ENCODE data around the gene PDE4D. TPM values are rescaled to one million over a fixed set of nuclear protein-coding genes. Genes with fewer than 3 reads are reported as not detected.

The PDE4D gene
- total RNA-seq, 1 donor from 2014 or later = 2.3 TPM

- Histone ChIP-seq H3K4me3 (no peak overlapping the region), H3K79me2 (ENCODE audit: low read depth) (no peaks in the 10 kb centered on the region), H3K36me3 (no peaks in the 10 kb centered on the region), H3K27me3 (no peaks in the 10 kb centered on the region), H3K4me1 (no peaks in the 10 kb centered on the region), H3K27ac (no peak overlapping the region), H4K20me1 (ENCODE audit: low read depth) (no peaks in the 10 kb centered on the region), H3F3A (ENCODE audit: low read depth) (no peaks in the 10 kb centered on the region), H3K4me2 (no peak overlapping the region), H2AFZ (replicated peaks) (no peak overlapping the region), H3K9ac (no peak overlapping the region), H3K9me3 (ENCODE audit: low read depth) (no peaks in the 10 kb centered on the region)
- no peak for TF ChIP-seq EZH2phosphoT487 (IDR thresholded peaks at IDR 0.05)
- TF ChIP-seq CTCF (IDR thresholded peaks at IDR 0.05) = no peak
- no peak for TF ChIP-seq EZH2 (IDR thresholded peaks at IDR 0.05)
- no peaks in the 10 kb centered on the region for H3K9me3 Mint-ChIP-seq
- no peaks in the 10 kb centered on the region for H3K4me1 Mint-ChIP-seq
- no peak overlapping the region for H3K27ac Mint-ChIP-seq
- H3K27me3 Mint-ChIP-seq (ENCODE audit: insufficient read depth, low read depth) = no peaks in the 10 kb centered on the region
- no peak overlapping the region for H3K4me3 Mint-ChIP-seq
- no peaks in the 10 kb centered on the region for H3K36me3 Mint-ChIP-seq
- DNase-seq (ENCODE audit: low spot score) = no peak
Observed at GRCh38 chr5:59783264-59783663, 110.3 kb downstream of the PDE4D start.

DNA sequence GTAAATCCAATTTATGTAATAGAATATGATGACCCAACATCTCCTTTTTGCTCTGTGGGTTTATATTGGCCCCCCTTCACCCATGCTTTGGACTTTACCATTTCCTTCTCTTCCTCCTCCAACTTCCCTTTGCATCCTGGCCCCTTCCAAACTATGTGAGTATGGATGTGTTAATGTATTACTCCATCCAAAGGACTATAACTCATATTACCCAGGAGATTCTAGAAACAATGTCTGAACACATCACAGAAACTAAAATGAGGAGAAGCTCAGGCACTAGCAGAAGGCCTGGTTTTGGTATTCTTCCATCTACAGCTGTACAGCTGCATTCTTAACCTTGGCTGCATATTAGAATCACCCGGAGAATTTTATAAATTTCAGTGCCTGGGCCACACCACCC lies 110.7 kb downstream of the PDE4D start:
- Histone ChIP-seq H3K36me3 (no peaks in the 10 kb centered on the region), H3K9ac (no peak overlapping the region), H3K4me1 (no peaks in the 10 kb centered on the region), H3K4me3 (no peak overlapping the region), H4K20me1 (ENCODE audit: low read depth) (no peaks in the 10 kb centered on the region), H3F3A (ENCODE audit: low read depth) (no peaks in the 10 kb centered on the region), H3K4me2 (no peak overlapping the region), H3K27me3 (no peaks in the 10 kb centered on the region), H3K79me2 (ENCODE audit: low read depth) (no peaks in the 10 kb centered on the region), H3K27ac (no peak overlapping the region), H2AFZ (replicated peaks) (no peak overlapping the region), H3K9me3 (ENCODE audit: low read depth) (no peaks in the 10 kb centered on the region)
- Mint-ChIP-seq H3K4me3 (no peak overlapping the region), H3K4me1 (no peaks in the 10 kb centered on the region), H3K9me3 (no peaks in the 10 kb centered on the region), H3K27ac (no peak overlapping the region), H3K27me3 (ENCODE audit: insufficient read depth, low read depth) (no peaks in the 10 kb centered on the region), H3K36me3 (no peaks in the 10 kb centered on the region)
- DNase-seq (ENCODE audit: low spot score) = no peak
- TF ChIP-seq EZH2phosphoT487 (IDR thresholded peaks at IDR 0.05) = no peak
- no peak for TF ChIP-seq CTCF (IDR thresholded peaks at IDR 0.05)
- TF ChIP-seq EZH2 (IDR thresholded peaks at IDR 0.05) = no peak

DNA sequence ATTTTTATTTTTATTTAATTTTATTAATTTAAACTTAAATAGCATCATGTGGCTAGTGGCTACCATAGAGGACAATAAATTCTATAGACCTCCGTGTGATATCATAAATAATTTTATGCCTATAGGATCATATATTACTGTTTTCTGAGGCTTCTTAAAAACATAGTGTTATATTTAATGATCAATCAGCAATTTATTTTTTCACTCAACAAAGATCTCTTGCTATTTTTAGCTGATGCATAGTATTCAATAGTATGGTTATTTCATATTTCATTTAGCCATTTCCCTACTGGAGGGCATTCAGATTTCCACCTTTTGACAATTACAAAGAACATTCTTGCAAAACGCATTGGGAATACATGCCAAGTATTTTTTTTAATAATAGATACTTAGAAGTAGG lies 114.1 kb downstream of the PDE4D start:
- H3K9me3 Mint-ChIP-seq = no peaks in the 10 kb centered on the region
- no peak for TF ChIP-seq EZH2 (IDR thresholded peaks at IDR 0.05)
- no peak for TF ChIP-seq CTCF (IDR thresholded peaks at IDR 0.05)
- no peaks in the 10 kb centered on the region for H3K36me3 Mint-ChIP-seq
- H3K9ac ChIP-seq = no peak overlapping the region
- no peak overlapping the region for H3K4me3 Mint-ChIP-seq
- H3K9me3 ChIP-seq (ENCODE audit: low read depth) = no peaks in the 10 kb centered on the region
- no peaks in the 10 kb centered on the region for H3K4me1 ChIP-seq
- no peaks in the 10 kb centered on the region for H3K36me3 ChIP-seq
- H3K27ac ChIP-seq = no peak overlapping the region
- H3K4me2 ChIP-seq = no peak overlapping the region
- no peak overlapping the region for H3K4me3 ChIP-seq
- no peaks in the 10 kb centered on the region for H4K20me1 ChIP-seq (ENCODE audit: low read depth)
- H2AFZ ChIP-seq (replicated peaks) = no peak overlapping the region
- no peaks in the 10 kb centered on the region for H3K4me1 Mint-ChIP-seq
- H3K27ac Mint-ChIP-seq = no peak overlapping the region
- no peak for DNase-seq (ENCODE audit: low spot score)
- H3K79me2 ChIP-seq (ENCODE audit: low read depth) = no peaks in the 10 kb centered on the region
- no peaks in the 10 kb centered on the region for H3F3A ChIP-seq (ENCODE audit: low read depth)
- H3K27me3 ChIP-seq = no peaks in the 10 kb centered on the region
- no peaks in the 10 kb centered on the region for H3K27me3 Mint-ChIP-seq (ENCODE audit: insufficient read depth, low read depth)

- H3K27me3 ChIP-seq = no peaks in the 10 kb centered on the region
- H3K9me3 ChIP-seq (ENCODE audit: low read depth) = no peaks in the 10 kb centered on the region
- no peaks in the 10 kb centered on the region for H3K36me3 ChIP-seq
- H3K4me2 ChIP-seq = no peak overlapping the region
- no peak for TF ChIP-seq EZH2 (IDR thresholded peaks at IDR 0.05)
- TF ChIP-seq CTCF (IDR thresholded peaks at IDR 0.05) = no peak
- no peak for TF ChIP-seq EZH2phosphoT487 (IDR thresholded peaks at IDR 0.05)
- H4K20me1 ChIP-seq (ENCODE audit: low read depth) = no peaks in the 10 kb centered on the region
- no peak for DNase-seq (ENCODE audit: low spot score)
- no peaks in the 10 kb centered on the region for H3F3A ChIP-seq (ENCODE audit: low read depth)
- no peaks in the 10 kb centered on the region for H3K4me1 ChIP-seq
- Mint-ChIP-seq H3K4me1 (no peaks in the 10 kb centered on the region), H3K27ac (no peak overlapping the region), H3K27me3 (ENCODE audit: insufficient read depth, low read depth) (no peaks in the 10 kb centered on the region), H3K36me3 (no peaks in the 10 kb centered on the region), H3K9me3 (no peaks in the 10 kb centered on the region), H3K4me3 (no peak overlapping the region)
- no peaks in the 10 kb centered on the region for H3K79me2 ChIP-seq (ENCODE audit: low read depth)
- no peak overlapping the region for H2AFZ ChIP-seq (replicated peaks)
- H3K27ac ChIP-seq = no peak overlapping the region
- no peak overlapping the region for H3K4me3 ChIP-seq
- H3K9ac ChIP-seq = no peak overlapping the region
Observed at GRCh38 chr5:59777028-59777427, 116.5 kb downstream of the PDE4D start.

Measured in neural progenitor cell (in vitro differentiated cells).